GM12865 (cell line): Measurements from ENCODE around the gene TPPP3.

Experiments used
- DNase-seq: peaks from one replicate; pipeline ENCODE4 v3.0.0; 2010; ENCODE audit warnings: low read depth
- H3K4me3 ChIP-seq: 2 replicates; pipeline ENCODE4 v1.5.1; 2011; ENCODE audit warnings: mild to moderate bottlenecking, low read depth, low read length, control low read depth
- CTCF ChIP-seq: IDR thresholded peaks from 2 replicates; pipeline ENCODE4 v1.5.1; 2011; ENCODE audit warnings: low read length, control low read depth, low read depth, inconsistent platforms; ENCODE audit not compliant: insufficient read depth; ENCODE audit errors: missing control alignments

The TPPP3 gene

GRCh38 chr16:67412294-67412693 lies 19.0 kb upstream of the TPPP3 start:
- no peak for TF ChIP-seq CTCF
- H3K4me3 ChIP-seq = no peak overlapping the region
- no peak for DNase-seq

GRCh38 chr16:67411339-67411738 lies 18.0 kb upstream of the TPPP3 start:
- DNase-seq = no peak
- TF ChIP-seq CTCF = no peak
- no peak overlapping the region for H3K4me3 ChIP-seq

GRCh38 chr16:67409631-67410030 lies 16.3 kb upstream of the TPPP3 start:
- DNase-seq = no peak
- no peak overlapping the region for H3K4me3 ChIP-seq
- no peak for TF ChIP-seq CTCF

- no peak for TF ChIP-seq CTCF
- no peak overlapping the region for H3K4me3 ChIP-seq
- no peak for DNase-seq
Observed at GRCh38 chr16:67407788-67408452, 14.6 kb upstream of the TPPP3 start.

GRCh38 chr16:67407176-67407787 lies 14.0 kb upstream of the TPPP3 start:
- DNase-seq = no peak
- no peak overlapping the region for H3K4me3 ChIP-seq

GRCh38 chr16:67406111-67406971 lies 13.0 kb upstream of the TPPP3 start:
- no peak for DNase-seq
- H3K4me3 ChIP-seq = no peak overlapping the region
- TF ChIP-seq CTCF = no peak

More at GRCh38 chr16:67407176-67407787, 14.0 kb upstream of the TPPP3 start:
- TF ChIP-seq CTCF = no peak
